Mucosa of descending colon (tissue), 3 donors: Measurements from ENCODE around the gene EEF2KMT. TPM values are rescaled to one million over a fixed set of nuclear protein-coding genes. Genes with fewer than 3 reads are reported as not detected.
"Not testable (repeated sequence)": the region's sequence is repeated elsewhere in the genome, so short reads cannot be mapped to it uniquely, and the experiment has no call there.

Source experiments
- ATAC-seq: fragments of 200-7000 bp; cut with Tn5 transposase; one replicate; pipeline ENCODE4 v1.9.1; 2020; ENCODE audit warnings: mild to moderate bottlenecking, moderate library complexity
- DNase-seq, 3 donors: peaks; one replicate each; pipeline ENCODE4 v3.0.0-alpha.2; 2020
- H3K36me3 ChIP-seq: fragments of 200-600 bp; one replicate; pipeline ENCODE4 v1.8.0; 2021; ENCODE audit warnings: low read depth, mild to moderate bottlenecking
- H3K4me1 ChIP-seq: fragments of 200-600 bp; one replicate; pipeline ENCODE4 v1.8.0; 2021; ENCODE audit warnings: low read depth, mild to moderate bottlenecking
- H3K4me3 ChIP-seq: fragments of 200-600 bp; one replicate; pipeline ENCODE4 v1.8.0; 2021; ENCODE audit warnings: mild to moderate bottlenecking
- H3K9me3 ChIP-seq: fragments of 200-600 bp; one replicate; pipeline ENCODE4 v1.8.0; 2021; ENCODE audit warnings: mild to moderate bottlenecking
- intact Hi-C, 2 donors: fragments of 100-400 bp; cut with DNase I in 1 of 2; cut with micrococcal nuclease in 1 of 2; formaldehyde crosslinking; loops; one replicate each; pipeline versions ENCODE4 v1.11.0 to v1.11.1; 2022; cut with DNase I, micrococcal nuclease
- long read RNA-seq, 2 donors: library from polyadenylated mRNA; unstranded; transcript quantifications; one replicate each; pipeline ENCODE4 v2.0.0, GENCODE V29; 2019 to 2021
- total RNA-seq, 3 donors: library from RNA; stranded (reverse); fragmentation: NEBNext Ultra II Directional in 2 of 3; extraction: Animal tissue kit (Norgen Biotek cat#: 25700) in 2 of 3; gene quantifications; one replicate each; pipeline versions ENCODE4 v1.2.1 to v1.2.4, GENCODE V29; 2021 to 2023
- TF ChIP-seq, protein P1 (sequence below): fragments of 200-600 bp; IDR thresholded peaks from one replicate; pipeline ENCODE4 v1.8.0; 2022; ENCODE audit warnings: antibody characterized with exemption, mild to moderate bottlenecking
- donor health status: DM: no; HTN: no; CAD: no; lungs with moderate emphysema.
- donor health status: DM: no; HTN: no; CAD: no.
- donor health status: DM: no; HTN: yes; CAD: no.

The EEF2KMT gene, protein sequence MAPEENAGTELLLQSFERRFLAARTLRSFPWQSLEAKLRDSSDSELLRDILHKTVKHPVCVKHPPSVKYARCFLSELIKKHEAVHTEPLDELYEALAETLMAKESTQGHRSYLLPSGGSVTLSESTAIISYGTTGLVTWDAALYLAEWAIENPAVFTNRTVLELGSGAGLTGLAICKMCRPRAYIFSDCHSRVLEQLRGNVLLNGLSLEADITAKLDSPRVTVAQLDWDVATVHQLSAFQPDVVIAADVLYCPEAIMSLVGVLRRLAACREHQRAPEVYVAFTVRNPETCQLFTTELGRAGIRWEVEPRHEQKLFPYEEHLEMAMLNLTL
- 1 to 10 TPM; 5.7 to 7.5 (median 7.0) TPM for total RNA-seq
- long read RNA-seq, donor 1, transcript EEF2KMT-201 (8 exons, 2,390 nt) = major isoform, 16 of 28 reads
- long read RNA-seq, donor 1, partial matches to known transcripts = 0 of 28 reads
- long read RNA-seq, donor 1, other reads (novel, unspliced or antisense) = 9 of 28 reads
- long read RNA-seq, donor 2, transcript EEF2KMT-201 (8 exons, 2,390 nt) = major isoform, 10 of 20 reads
- long read RNA-seq, donor 2, partial matches to known transcripts = 1 of 20 reads
- long read RNA-seq, donor 2, other reads (novel, unspliced or antisense) = 7 of 20 reads

DNA sequence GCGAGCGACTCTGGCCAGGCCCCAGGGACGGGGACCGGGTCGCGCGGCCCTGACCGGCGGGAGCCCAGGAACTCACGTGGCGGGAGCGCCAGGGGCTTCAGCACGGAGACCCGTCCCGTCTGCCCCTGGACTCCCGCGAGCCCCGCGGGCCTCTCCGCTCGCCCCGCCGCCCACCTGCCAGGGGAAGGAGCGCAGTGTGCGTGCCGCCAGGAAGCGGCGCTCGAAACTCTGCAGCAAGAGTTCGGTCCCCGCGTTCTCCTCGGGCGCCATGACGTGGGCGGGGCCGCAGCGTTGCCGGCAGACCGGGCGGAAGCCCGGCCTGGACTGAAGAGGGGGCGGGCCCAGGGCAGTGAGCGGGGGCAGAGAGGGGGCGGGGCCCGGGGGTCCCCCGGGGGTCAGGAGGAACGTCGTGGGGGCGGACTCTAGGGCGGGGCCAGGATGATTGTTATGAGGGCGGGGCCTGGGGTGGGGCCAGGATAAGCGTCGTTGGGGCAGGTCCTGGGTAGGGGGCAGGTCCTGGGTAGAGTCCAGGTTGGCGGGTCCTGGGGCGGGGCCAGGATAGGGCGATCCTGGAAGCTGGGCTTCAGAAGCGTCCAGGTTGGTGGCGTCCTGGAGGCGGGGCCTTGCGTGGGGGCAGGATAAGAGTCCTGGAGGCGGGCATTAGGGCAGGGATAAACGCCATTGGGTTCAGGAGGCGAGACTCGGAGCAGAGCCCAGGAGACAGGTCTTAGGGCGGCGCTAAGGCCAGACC, at the start of gene EEF2KMT:
Gene EEF2KMT, minus strand, starts transcription at position 326 of the 751 bp plus-strand sequence. Its CDS starts 56 bp downstream, at position 270.
- H3K36me3 ChIP-seq, intact Hi-C loops, H3K4me1 ChIP-seq, H3K9me3 ChIP-seq: not testable (repeated sequence)
- peak within 1 kb of the TSS; percentile 56 for H3K4me3 ChIP-seq
- DNase-seq (peak; percentile 100), ATAC-seq (peak; percentile 100)

GRCh38 chr16:5144621-5144956, 47.0 kb upstream of the EEF2KMT start:
- ATAC-seq, H3K36me3 ChIP-seq, H3K4me1 ChIP-seq, intact Hi-C loops, DNase-seq, H3K9me3 ChIP-seq, H3K4me3 ChIP-seq: not testable (repeated sequence)

DNA sequence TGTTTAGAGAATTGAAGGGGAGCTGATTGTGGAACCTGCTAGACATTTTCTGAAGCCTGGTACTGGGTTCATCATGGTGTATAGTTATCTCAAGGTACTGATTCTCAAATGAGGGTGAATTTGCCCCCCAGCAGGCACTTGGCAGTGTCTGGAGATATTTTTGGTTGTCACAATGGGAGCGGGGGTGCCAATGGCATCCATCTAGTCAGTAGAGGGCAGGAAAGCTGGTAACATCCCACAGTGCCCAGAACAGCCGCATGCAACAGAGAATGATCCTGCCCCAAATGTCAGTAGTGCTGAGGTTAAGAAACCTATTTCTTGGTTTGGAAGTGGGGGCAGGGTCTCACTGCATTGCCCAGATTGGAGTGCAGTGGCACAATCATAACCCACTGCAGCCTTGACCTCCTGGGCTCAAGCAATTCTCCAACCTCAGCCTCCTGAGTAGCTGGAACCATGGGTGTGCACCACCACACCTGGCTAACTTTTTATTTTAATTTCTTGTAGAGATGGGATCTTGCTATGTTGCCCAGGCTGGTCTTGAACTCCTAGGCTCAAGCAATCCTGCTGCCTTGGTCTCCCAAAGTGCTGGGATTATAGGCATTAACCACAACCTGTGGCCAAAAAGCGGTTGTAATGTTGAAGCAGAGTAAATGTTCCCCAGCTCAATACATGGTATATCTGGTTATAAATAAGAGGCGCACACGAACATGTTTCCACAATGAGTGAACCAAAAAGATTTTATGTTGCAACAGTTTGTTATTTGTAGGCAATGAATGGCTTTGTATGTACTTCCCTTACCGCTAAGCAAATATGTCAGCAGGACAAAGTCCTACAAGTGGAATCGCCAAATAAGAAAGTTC, 46.4 kb upstream of the EEF2KMT start:
- intact Hi-C loops = no loop called here
- Histone ChIP-seq H3K4me1 (no peaks in the 10 kb centered on the region), H3K36me3 (no peaks in the 10 kb centered on the region), H3K4me3 (no peak overlapping the region), H3K9me3 (no peaks in the 10 kb centered on the region)
- TF ChIP-seq, protein P1, sequence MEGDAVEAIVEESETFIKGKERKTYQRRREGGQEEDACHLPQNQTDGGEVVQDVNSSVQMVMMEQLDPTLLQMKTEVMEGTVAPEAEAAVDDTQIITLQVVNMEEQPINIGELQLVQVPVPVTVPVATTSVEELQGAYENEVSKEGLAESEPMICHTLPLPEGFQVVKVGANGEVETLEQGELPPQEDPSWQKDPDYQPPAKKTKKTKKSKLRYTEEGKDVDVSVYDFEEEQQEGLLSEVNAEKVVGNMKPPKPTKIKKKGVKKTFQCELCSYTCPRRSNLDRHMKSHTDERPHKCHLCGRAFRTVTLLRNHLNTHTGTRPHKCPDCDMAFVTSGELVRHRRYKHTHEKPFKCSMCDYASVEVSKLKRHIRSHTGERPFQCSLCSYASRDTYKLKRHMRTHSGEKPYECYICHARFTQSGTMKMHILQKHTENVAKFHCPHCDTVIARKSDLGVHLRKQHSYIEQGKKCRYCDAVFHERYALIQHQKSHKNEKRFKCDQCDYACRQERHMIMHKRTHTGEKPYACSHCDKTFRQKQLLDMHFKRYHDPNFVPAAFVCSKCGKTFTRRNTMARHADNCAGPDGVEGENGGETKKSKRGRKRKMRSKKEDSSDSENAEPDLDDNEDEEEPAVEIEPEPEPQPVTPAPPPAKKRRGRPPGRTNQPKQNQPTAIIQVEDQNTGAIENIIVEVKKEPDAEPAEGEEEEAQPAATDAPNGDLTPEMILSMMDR = no peak
- no peak for ATAC-seq
- no peak for DNase-seq

- H3K4me1 ChIP-seq, H3K9me3 ChIP-seq, ATAC-seq, H3K4me3 ChIP-seq, DNase-seq, H3K36me3 ChIP-seq, intact Hi-C loops: not testable (repeated sequence)
These were observed 42.6 kb upstream of the EEF2KMT start for GRCh38 chr16:5140151-5140550.

DNA sequence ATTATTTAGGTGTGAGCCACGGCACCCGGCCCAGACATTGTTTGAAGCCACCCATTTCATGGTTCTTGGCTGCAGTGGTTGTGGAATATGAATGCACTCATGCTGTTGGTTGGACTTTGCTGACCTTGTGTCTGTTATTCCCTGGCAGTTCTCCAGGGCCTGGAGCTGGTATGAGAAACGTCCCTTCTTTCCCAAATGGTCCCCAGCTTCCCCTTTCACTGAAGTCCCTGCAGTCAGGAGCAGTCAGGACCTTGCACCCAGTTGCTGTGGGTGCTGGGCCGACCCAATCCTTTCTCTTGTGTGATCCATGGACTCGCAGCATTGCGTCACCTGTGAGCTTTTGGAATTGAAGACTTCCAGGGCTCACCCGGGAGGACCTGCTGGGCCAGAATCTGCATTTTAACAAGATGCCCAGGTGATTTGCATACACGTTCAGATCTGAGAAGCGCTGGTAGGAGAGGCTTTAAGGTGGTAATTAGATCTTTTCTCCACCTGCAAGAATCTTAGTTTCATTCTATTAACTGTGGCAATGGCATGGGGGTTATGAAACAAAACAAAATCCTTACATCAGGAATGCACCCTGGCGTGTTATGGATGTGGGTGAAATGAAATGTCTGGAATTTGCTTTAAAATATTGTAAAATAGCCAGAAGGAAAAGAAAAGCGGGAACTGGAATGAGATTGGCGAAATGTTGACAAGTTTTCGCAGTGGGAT, 37.3 kb upstream of the EEF2KMT start:
- intact Hi-C loops, DNase-seq, H3K36me3 ChIP-seq, ATAC-seq, H3K4me1 ChIP-seq, H3K4me3 ChIP-seq, H3K9me3 ChIP-seq: not testable (repeated sequence)

- intact Hi-C loops, H3K9me3 ChIP-seq, DNase-seq, H3K4me1 ChIP-seq, ATAC-seq, H3K36me3 ChIP-seq, H3K4me3 ChIP-seq: not testable (repeated sequence)
These were observed 35.5 kb upstream of the EEF2KMT start for GRCh38 chr16:5132915-5133600.

DNA sequence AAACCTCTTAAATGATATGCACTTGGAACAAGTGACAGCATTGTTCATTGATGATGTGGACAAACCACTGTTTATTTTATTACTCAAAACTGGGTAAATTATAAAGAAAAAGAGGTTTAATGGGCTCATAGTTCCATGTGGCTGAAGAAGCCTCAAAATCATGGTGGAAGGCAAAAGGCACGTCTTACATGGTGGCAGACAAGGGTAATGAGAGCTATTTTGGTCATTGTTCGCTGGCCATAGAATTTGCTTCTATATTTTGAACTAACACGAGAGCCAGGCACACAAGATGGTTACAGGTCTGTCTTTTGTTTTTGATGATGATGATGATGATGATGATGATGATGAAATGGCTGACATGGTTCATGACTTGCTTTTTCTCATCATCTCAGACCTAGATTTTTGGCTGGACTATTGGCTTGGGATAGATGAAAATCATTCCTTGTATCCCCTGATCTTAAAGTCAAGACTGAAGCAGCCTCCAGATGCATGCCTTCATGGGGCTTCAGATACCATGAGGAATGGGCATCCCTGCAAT, 33.9 kb upstream of the EEF2KMT start:
- H3K4me1 ChIP-seq, H3K36me3 ChIP-seq, H3K9me3 ChIP-seq, DNase-seq, intact Hi-C loops, H3K4me3 ChIP-seq, ATAC-seq: not testable (repeated sequence)

DNA sequence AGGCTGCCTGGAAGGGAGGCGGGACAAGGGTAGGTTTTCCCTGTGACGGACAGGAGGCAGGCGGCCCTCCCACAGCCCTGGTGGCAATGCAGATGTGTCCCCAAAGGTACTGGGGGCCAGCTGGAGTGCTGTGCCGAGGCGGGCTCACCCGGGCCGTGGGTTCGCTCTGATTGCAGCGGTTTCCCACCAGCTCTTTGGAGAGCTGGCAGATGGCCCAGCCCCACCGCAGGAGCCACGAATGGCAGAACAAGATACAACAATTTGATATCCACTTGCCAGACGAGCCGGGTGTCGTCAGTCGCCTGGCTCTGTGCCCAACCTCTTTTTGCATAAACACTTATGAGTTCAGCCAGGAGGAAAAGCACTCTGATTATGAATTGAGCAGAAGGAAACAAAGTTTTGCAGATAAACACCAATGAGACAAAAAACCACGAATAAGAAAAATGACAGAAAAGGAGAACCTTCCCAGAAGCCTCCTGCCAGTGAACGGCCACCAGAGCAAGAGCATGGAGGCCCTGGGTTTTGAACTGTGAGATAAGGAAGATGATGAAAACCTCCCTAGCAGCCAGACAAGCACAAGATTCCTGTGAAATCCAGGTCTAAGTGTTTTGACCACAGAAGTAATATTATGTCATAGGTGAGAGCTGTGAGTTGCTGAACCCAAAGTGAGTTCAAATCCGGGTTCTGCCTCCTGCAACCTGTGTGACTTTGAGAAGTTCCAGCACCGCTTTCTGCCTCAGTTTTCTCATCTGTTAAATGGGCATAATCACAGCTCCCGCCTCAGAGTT, 19.9 kb upstream of the EEF2KMT start:
- ATAC-seq, H3K4me3 ChIP-seq, intact Hi-C loops, H3K4me1 ChIP-seq, H3K36me3 ChIP-seq, H3K9me3 ChIP-seq: not testable (repeated sequence)
- DNase-seq = peak; percentile 54 to 73 (median 55)

- H3K4me3 ChIP-seq, H3K36me3 ChIP-seq, DNase-seq, H3K9me3 ChIP-seq, ATAC-seq, intact Hi-C loops, H3K4me1 ChIP-seq: not testable (repeated sequence)
These were observed 19.2 kb upstream of the EEF2KMT start for GRCh38 chr16:5116780-5117295.

- ATAC-seq, H3K9me3 ChIP-seq, H3K4me1 ChIP-seq, intact Hi-C loops, DNase-seq, H3K4me3 ChIP-seq, H3K36me3 ChIP-seq: not testable (repeated sequence)
These were observed 13.3 kb upstream of the EEF2KMT start for GRCh38 chr16:5110933-5111332.
